K562 (cell line): ENCODE data around the gene CENPP. TPM values are rescaled to one million over a fixed set of nuclear protein-coding genes. Genes with fewer than 3 reads are reported as not detected.

ENCODE experiments used
- ATAC-seq: fragments of 200-7000 bp; cut with Tn5 transposase; 3 replicates; pipeline ENCODE4 v1.9.1; 2020; ENCODE audit warnings: moderate library complexity
- BruUV-seq: library from RNA; stranded (reverse); fragments of 400-500 nt; replicated peaks from 2 replicates; lab custom pipeline; 2021; lab: Mats Ljungman, UMichigan
- CTCF ChIA-PET: fragments of 300-600 bp; formaldehyde crosslinking; extraction: SDS; loops from one replicate; lab custom pipeline; 2021; ENCODE audit warnings: low intra/inter-chr PET ratio; lab: Yijun Ruan, JAX
- POLR2A ChIA-PET: fragments of 300-600, 350-650 bp; sonication (Branson Sonifier 250); formaldehyde crosslinking; extraction: SDS; loops from one replicate; lab custom pipeline; 2021; ENCODE audit warnings: antibody characterized with exemption, inconsistent platforms; lab: Yijun Ruan, JAX
- DNase-seq, 4 experiments: peaks; one replicate each; pipeline versions ENCODE4 v3.0.0 to v3.0.0-alpha.2; 2011 to 2018; ENCODE audit warnings: low spot score in 3 of 4, mixed read lengths in 3 of 4; ENCODE audit errors: extremely low read depth in 1 of 4
- FAIRE-seq: peaks from 2 replicates; lab custom pipeline; 2011; peaks lifted over from hg19 to GRCh38; lab: Jason Lieb, UNC
- H2AFZ ChIP-seq: 2 replicates; pipeline ENCODE4 v1.6.0; 2011; ENCODE audit warnings: low read depth, low read length, control low read depth, inconsistent platforms
- H3K27ac ChIP-seq: fragments of 200-600 bp; 3 replicates; pipeline ENCODE4 v1.8.0; 2011; ENCODE audit warnings: low read depth, mild to moderate bottlenecking, control low read depth, inconsistent platforms, low read length, moderate library complexity, mixed read lengths; ENCODE audit errors: extremely low read depth
- H3K27me3 ChIP-seq, 2 experiments: fragments of 300-600 bp in 1 of 2; 2 replicates in 1 of 2; 3 replicates in 1 of 2; pipeline versions ENCODE4 v1.6.0 to v1.8.0; 2011; ENCODE audit warnings: inconsistent platforms in 2 of 2, low read length in 2 of 2, mild to moderate bottlenecking in 1 of 2, mixed read lengths in 1 of 2, moderate library complexity in 1 of 2; ENCODE audit not compliant: control insufficient read depth in 2 of 2, insufficient read depth in 2 of 2
- H3K36me3 ChIP-seq: fragments of 300-600 bp; 3 replicates; pipeline ENCODE4 v1.8.0; 2011; ENCODE audit warnings: mild to moderate bottlenecking, low read length, inconsistent platforms; ENCODE audit not compliant: control insufficient read depth, insufficient read depth
- H3K4me1 ChIP-seq, 2 experiments: fragments of 200-600 bp in 1 of 2; replicated peaks in 1 of 2; 2 replicates in 1 of 2; 3 replicates in 1 of 2; pipeline versions ENCODE4 v1.5.1 to v1.8.0; 2011; ENCODE audit warnings: inconsistent platforms in 2 of 2, low read length in 2 of 2, mild to moderate bottlenecking in 1 of 2, mixed read lengths in 1 of 2, moderate library complexity in 1 of 2; ENCODE audit not compliant: control insufficient read depth in 2 of 2, insufficient read depth in 2 of 2
- H3K4me2 ChIP-seq: 2 replicates; pipeline ENCODE4 v1.6.1; 2011; ENCODE audit warnings: low read length, control low read depth, inconsistent platforms, mixed read lengths; ENCODE audit not compliant: insufficient read depth
- H3K4me3 ChIP-seq: fragments of 200-600 bp; sonication (generic), shearing (Covaris generic); 2 replicates; pipeline ENCODE4 v1.5.1; 2016; ENCODE audit warnings: control low read depth, inconsistent platforms
- H3K79me2 ChIP-seq: fragments of 200-600 bp; 3 replicates; pipeline ENCODE4 v1.8.0; 2011; ENCODE audit warnings: low read length, inconsistent platforms; ENCODE audit not compliant: control insufficient read depth, insufficient read depth
- H3K9ac ChIP-seq, 2 experiments: 2 replicates each; pipeline versions ENCODE4 v1.6.0 to v1.6.1; 2011; ENCODE audit warnings: low read depth in 2 of 2, low read length in 2 of 2, control low read depth in 1 of 2, inconsistent platforms in 1 of 2, mild to moderate bottlenecking in 1 of 2, mixed read lengths in 1 of 2; ENCODE audit not compliant: insufficient read depth in 1 of 2
- H3K9me1 ChIP-seq: one replicate; pipeline ENCODE4 v1.6.0; 2011; ENCODE audit warnings: inconsistent platforms, mild to moderate bottlenecking, low read length, moderate library complexity; ENCODE audit not compliant: control insufficient read depth, insufficient read depth
- H3K9me3 ChIP-seq: replicated peaks from 2 replicates; pipeline ENCODE4 v1.5.1; 2011; ENCODE audit warnings: low read depth, low read length, inconsistent platforms; ENCODE audit not compliant: control insufficient read depth, insufficient read depth
- H4K20me1 ChIP-seq: replicated peaks from 2 replicates; pipeline ENCODE4 v1.6.1; 2011; ENCODE audit warnings: low read length, inconsistent platforms, mixed read lengths; ENCODE audit not compliant: control insufficient read depth, insufficient read depth
- CHCHD3 ChIP-seq: fragments of 250-450 bp; sonication (Bioruptor Pico); IDR thresholded peaks from 2 replicates; pipeline ENCODE4 v2.1.2; 2022; ENCODE audit warnings: mild to moderate bottlenecking
- CTCFL ChIP-seq: IDR thresholded peaks from 2 replicates; pipeline ENCODE4 v1.6.1; 2011; ENCODE audit warnings: borderline replicate concordance, low read depth, mild to moderate bottlenecking, moderate library complexity, low read length; ENCODE audit not compliant: insufficient read depth, poor library complexity, severe bottlenecking
- HMG20A ChIP-seq: fragments of 450-650 bp; formaldehyde crosslinking; conservative IDR thresholded peaks from 2 replicates; pipeline ENCODE4 v1.4.0; 2020; ENCODE audit warnings: mild to moderate bottlenecking, mixed read lengths
- LEF1 ChIP-seq: fragments of 450-650 bp; IDR thresholded peaks from 2 replicates; pipeline ENCODE4 v1.6.1; 2016; ENCODE audit warnings: mild to moderate bottlenecking
- MAFF ChIP-seq: IDR thresholded peaks from 2 replicates; pipeline ENCODE4 v1.6.1; 2012; ENCODE audit warnings: low read length, improper control_type of control experiment
- NCOA2 ChIP-seq, 2 experiments: fragments of 450-650 bp; IDR thresholded peaks; 2 replicates each; pipeline ENCODE4 v1.6.1; 2018; ENCODE audit warnings: mild to moderate bottlenecking in 2 of 2, moderate library complexity in 1 of 2; ENCODE audit not compliant: partially characterized antibody in 2 of 2
- PHB2 ChIP-seq: fragments of 450-650 bp; IDR thresholded peaks from 2 replicates; pipeline ENCODE4 v1.6.1; 2017; ENCODE audit warnings: low read depth
- RB1 ChIP-seq: fragments of 450-650 bp; IDR thresholded peaks from 2 replicates; pipeline ENCODE4 v1.6.1; 2017; ENCODE audit warnings: low read depth, mild to moderate bottlenecking
- SLC30A9 ChIP-seq: fragments of 250-450 bp; sonication (Bioruptor Pico); IDR thresholded peaks from 2 replicates; pipeline ENCODE4 v1.8.0; 2022; ENCODE audit warnings: mild to moderate bottlenecking, moderate library complexity
- ZBTB34 ChIP-seq: fragments of 250-450 bp; sonication (Bioruptor Pico); IDR thresholded peaks from 2 replicates; pipeline ENCODE4 v1.8.0; 2021; ENCODE audit warnings: mild to moderate bottlenecking, moderate library complexity
- ZNF407 ChIP-seq: fragments of 450-650 bp; IDR thresholded peaks from 2 replicates; pipeline ENCODE4 v1.6.1; 2016; ENCODE audit warnings: low read depth
- WGBS: fragments of 100-300 bp; shearing (Covaris generic); methylation state at CpG from one replicate; pipeline ENCODE4 v1.1.6; 2016; ENCODE audit warnings: low coverage, mixed read lengths; ENCODE audit not compliant: insufficient coverage; ENCODE audit errors: missing lambda C conversion rate; 5-methylcytosine and 5-hydroxymethylcytosine counted together
- in situ Hi-C: fragments of 300-500 bp; cut with MboI; formaldehyde crosslinking; loops from 4 replicates; pipeline ENCODE4 v1.15.0; 2018; ENCODE audit warnings: inconsistent platforms, mixed read lengths
- intact Hi-C: fragments of 100-400 bp; cut with micrococcal nuclease; formaldehyde crosslinking; loops from 2 replicates; pipeline ENCODE4 v1.14.2; 2022
- polyA plus RNA-seq, 8 experiments: library from polyadenylated mRNA; depleted of rRNA in 4 of 8; stranded (reverse) in 5 of 8; unstranded in 3 of 8; fragments of >200 nt; fragmentation: Nextera tagmentation in 2 of 8; fragmentation: Illumina TruSeq in 1 of 8; extraction: Ambion mirVana in 2 of 8; extraction: Trizol in 1 of 8; gene quantifications; 2 replicates each; pipeline versions ENCODE4 v1.2.1 to v1.2.3, GENCODE V29; 2011 to 2014; ENCODE audit warnings: inconsistent platforms in 1 of 8, missing spikeins in 1 of 8
- total RNA-seq, 7 experiments: library from RNA; depleted of rRNA in 6 of 7; stranded (reverse); fragments of >200 nt in 6 of 7; fragmentation: Illumina TruSeq in 2 of 7; extraction: Trizol in 2 of 7; gene quantifications; 2 replicates each; pipeline versions ENCODE4 v1.2.1 to v1.2.3, GENCODE V29; 2011 to 2021; ENCODE audit warnings: low replicate concordance in 1 of 7

CENPP gene
- total and polyA plus RNA-seq, 9 of the 15 experiments (the other 6 are each of a cell fraction or from before 2014, with no cell fraction given): 8.0 to 28.5 (median 17.9) TPM

GRCh38 chr9:92501671-92502393 is 176.1 kb downstream of the CENPP start:
- Histone ChIP-seq H3K36me3 (no peaks in the 10 kb centered on the region), H3K79me2 (no peaks in the 10 kb centered on the region), H3K27me3 (no peaks in the 10 kb centered on the region), H3K9me3 (no peaks in the 10 kb centered on the region), H3K9ac (no peak overlapping the region), H2AFZ (no peak overlapping the region), H3K4me1 (peaks cover 4 to 19% of the 10 kb centered on the region in 2 experiments; a peak in 4 of 5 replicates), H3K9me1 (no peaks in the 10 kb centered on the region), H3K4me2 (no peak overlapping the region), H3K4me3 (no peak overlapping the region), H3K27ac (no peak overlapping the region), H4K20me1 (no peaks in the 10 kb centered on the region)
- peak; percentile 90 for FAIRE-seq
- WGBS: 75% methylated on average over 5 of the region's 5 CpGs
- ATAC-seq: peak; percentile 96
- intact Hi-C loops: no loop called here
- POLR2A ChIA-PET: no interaction called here
- CTCF ChIA-PET: no interaction called here
- in situ Hi-C loops: no loop called here
- BruUV-seq: no TSS peak
- peak; percentile 31 to 51 (median 45) for DNase-seq
- TF ChIP-seq LEF1 (no peak), RB1 (no peak), SLC30A9 (no peak), MAFF (peak; percentile 87), ZBTB34 (no peak), ZNF407 (no peak), CHCHD3 (no peak), NCOA2 (IDR thresholded peaks at IDR 0.05; ENCODE audit: partially characterized antibody in 2 of 2) (no peak), HMG20A (CRISPR knock-in tag) (no peak), PHB2 (no peak), CTCFL (peak; percentile 40)
